RPMI8226 (cell line): ENCODE results near the gene PRPF31.
A peak's percentile ranks its signal among the peaks of the same experiment; 100 is the strongest.

ENCODE experiments used
- DNase-seq: peaks from one replicate; pipeline ENCODE4 v3.0.0-alpha.2; 2015

The PRPF31 gene

GRCh38 chr19:54107876-54108490 is 7.6 kb upstream of the PRPF31 start:
- no peak for DNase-seq

- no peak for DNase-seq
These were observed 7.1 kb upstream of the PRPF31 start for GRCh38 chr19:54108496-54108895.

- no peak for DNase-seq
These were observed 5.9 kb upstream of the PRPF31 start for GRCh38 chr19:54109651-54110050.

- no peak for DNase-seq
These were observed 1.0 kb upstream of the PRPF31 start for GRCh38 chr19:54114340-54115108.

GRCh38 chr19:54121259-54121658 is 5.7 kb downstream of the PRPF31 start:
- DNase-seq, result no peak

GRCh38 chr19:54123682-54124081 is 8.1 kb downstream of the PRPF31 start:
- DNase-seq, result no peak

- DNase-seq, result no peak
These were observed 8.8 kb downstream of the PRPF31 start for GRCh38 chr19:54124393-54124792.

- DNase-seq, result no peak
These were observed 10.2 kb downstream of the PRPF31 start for GRCh38 chr19:54125713-54126112.

GRCh38 chr19:54127688-54128440 is 12.3 kb downstream of the PRPF31 start:
- no peak for DNase-seq

GRCh38 chr19:54128441-54128725 is 12.8 kb downstream of the PRPF31 start:
- no peak for DNase-seq

GRCh38 chr19:54128796-54129616 is 13.5 kb downstream of the PRPF31 start:
- DNase-seq, result no peak

- no peak for DNase-seq
These were observed 14.1 kb downstream of the PRPF31 start for GRCh38 chr19:54129617-54129996.

GRCh38 chr19:54133312-54133956 is 17.9 kb downstream of the PRPF31 start:
- DNase-seq, result peak; percentile 60

GRCh38 chr19:54133957-54134590 is 18.5 kb downstream of the PRPF31 start:
- no peak for DNase-seq

- no peak for DNase-seq
These were observed 20.7 kb downstream of the PRPF31 start for GRCh38 chr19:54136086-54136863.

- peak; percentile 100 for DNase-seq
These were observed 21.5 kb downstream of the PRPF31 start for GRCh38 chr19:54136864-54137698.

GRCh38 chr19:54137699-54138488 is 22.3 kb downstream of the PRPF31 start, which contains the start of gene CNOT3:
TSS of gene CNOT3 (plus strand) at chr19:54137762. CDS start at chr19:54142979, 5,217 bp downstream.
- peak; percentile 34 for DNase-seq

GRCh38 chr19:54138489-54139256 is 23.1 kb downstream of the PRPF31 start:
- no peak for DNase-seq

- DNase-seq, result no peak
These were observed 25.8 kb downstream of the PRPF31 start for GRCh38 chr19:54141356-54141755.
